Measurements from ENCODE around the gene SAP30L. TPM values are rescaled to one million over a fixed set of nuclear protein-coding genes. Genes with fewer than 3 reads are reported as not detected.

SAP30L gene
- total RNA-seq, 4 donors from 2014 or later: 36.7 to 69.6 (median 39.3) TPM

DNA sequence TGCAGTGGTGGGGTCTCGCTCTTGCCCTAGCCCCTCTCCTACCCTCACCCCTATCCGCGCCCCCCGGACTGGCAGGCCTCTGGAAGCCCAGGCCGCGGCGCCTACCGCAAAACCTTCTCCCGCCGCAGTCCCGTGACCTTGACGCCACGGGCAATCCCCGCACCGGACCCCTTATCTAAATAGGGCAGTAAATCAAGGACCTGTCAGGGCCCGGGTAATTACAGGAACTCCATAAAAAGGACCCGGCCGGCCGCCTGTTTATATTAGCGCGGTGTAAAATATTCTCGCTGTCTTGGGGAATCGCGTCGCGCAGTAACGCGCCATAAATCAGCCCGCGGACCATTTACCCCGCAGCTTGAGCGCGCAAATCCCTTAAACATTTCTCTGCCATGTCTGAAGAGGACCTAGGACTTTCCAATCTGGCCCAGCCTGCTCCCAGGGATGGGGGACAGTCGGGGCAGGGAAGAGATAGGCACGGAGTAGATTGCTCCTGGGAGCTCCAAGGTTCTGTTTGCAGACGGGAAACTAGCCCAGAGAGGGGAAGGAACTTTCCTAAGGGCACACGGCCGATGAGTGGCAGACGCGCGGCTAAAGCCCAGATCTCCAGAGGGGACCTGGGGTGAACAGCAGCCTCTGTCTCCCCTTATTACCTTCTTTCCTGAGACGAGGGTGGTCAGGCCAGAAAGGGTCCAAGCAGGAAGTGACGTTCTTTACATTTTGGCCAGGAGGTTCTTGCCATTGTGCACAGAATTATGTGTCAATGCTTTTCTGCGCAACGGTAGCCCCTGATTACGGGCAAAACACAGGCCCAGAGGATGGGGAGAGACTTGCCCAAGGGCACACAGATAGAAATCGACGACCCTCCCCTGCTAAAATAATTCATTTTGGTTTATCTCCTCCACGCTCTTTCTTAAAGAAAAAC lies 37.0 kb downstream of the SAP30L start:
- peaks cover 0 to 72% of the 10 kb centered on the region in 2 donors for H3K27me3 ChIP-seq
- H3K4me3 ChIP-seq: no peak overlapping the region
- H3K27ac ChIP-seq: peak overlapping the region in 1 of 4 donors; percentile 43
- TF ChIP-seq POLR2A (IDR thresholded peaks at IDR 0.05): no peak
- TF ChIP-seq, protein P1, sequence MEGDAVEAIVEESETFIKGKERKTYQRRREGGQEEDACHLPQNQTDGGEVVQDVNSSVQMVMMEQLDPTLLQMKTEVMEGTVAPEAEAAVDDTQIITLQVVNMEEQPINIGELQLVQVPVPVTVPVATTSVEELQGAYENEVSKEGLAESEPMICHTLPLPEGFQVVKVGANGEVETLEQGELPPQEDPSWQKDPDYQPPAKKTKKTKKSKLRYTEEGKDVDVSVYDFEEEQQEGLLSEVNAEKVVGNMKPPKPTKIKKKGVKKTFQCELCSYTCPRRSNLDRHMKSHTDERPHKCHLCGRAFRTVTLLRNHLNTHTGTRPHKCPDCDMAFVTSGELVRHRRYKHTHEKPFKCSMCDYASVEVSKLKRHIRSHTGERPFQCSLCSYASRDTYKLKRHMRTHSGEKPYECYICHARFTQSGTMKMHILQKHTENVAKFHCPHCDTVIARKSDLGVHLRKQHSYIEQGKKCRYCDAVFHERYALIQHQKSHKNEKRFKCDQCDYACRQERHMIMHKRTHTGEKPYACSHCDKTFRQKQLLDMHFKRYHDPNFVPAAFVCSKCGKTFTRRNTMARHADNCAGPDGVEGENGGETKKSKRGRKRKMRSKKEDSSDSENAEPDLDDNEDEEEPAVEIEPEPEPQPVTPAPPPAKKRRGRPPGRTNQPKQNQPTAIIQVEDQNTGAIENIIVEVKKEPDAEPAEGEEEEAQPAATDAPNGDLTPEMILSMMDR (IDR thresholded peaks at IDR 0.05): no peak
- H3K36me3 ChIP-seq: no peaks in the 10 kb centered on the region
- H3K9me3 ChIP-seq: no peaks in the 10 kb centered on the region
- peaks cover 0 to 41% (median 7%) of the 10 kb centered on the region in 4 donors for H3K4me1 ChIP-seq
- DNase-seq: no peak

DNA sequence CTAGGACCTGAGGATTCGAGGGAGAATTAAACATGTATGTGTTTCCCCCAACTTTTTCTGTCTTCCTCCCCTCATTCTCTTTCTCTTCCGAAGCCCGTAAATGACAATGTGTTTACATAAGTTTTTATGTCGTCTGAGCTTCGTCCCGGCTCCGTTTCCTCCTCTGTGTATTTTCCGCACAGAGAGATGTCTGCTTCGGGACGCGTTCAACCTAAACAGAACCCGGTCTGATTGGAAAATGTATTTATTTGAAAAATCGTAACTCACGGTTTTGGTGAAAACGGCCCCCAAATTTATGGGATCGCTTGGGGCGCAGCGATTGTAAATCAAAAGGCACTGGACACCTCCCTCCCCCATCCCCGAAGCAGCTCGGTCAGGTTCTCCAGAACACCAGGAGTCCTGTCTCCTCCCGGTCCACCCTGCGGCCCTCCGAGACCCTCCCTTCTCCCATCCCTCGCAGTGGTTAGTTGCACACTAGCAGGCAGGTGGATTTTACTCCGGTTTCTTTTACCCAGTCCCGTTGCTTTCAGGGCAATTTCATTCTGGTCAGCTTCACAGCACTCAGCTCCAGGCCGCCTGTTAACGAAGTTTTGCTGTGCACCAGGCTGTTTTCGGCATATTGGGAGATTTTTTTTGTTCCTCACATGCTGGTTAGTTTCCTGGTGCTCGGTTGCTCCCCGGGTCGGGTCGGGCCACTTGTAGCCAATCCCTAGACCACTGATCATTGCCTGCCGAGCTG lies 38.0 kb downstream of the SAP30L start:
- TF ChIP-seq POLR2A (IDR thresholded peaks at IDR 0.05): no peak
- TF ChIP-seq, protein P1 (IDR thresholded peaks at IDR 0.05): no peak
- DNase-seq: no peak
- peaks cover 0 to 31% (median under 1%) of the 10 kb centered on the region in 4 donors for H3K4me1 ChIP-seq
- no peak overlapping the region for H3K27ac ChIP-seq
- no peaks in the 10 kb centered on the region for H3K36me3 ChIP-seq
- H3K27me3 ChIP-seq: peaks cover 0 to 63% of the 10 kb centered on the region in 2 donors
- no peaks in the 10 kb centered on the region for H3K9me3 ChIP-seq
- H3K4me3 ChIP-seq: no peak overlapping the region

DNA sequence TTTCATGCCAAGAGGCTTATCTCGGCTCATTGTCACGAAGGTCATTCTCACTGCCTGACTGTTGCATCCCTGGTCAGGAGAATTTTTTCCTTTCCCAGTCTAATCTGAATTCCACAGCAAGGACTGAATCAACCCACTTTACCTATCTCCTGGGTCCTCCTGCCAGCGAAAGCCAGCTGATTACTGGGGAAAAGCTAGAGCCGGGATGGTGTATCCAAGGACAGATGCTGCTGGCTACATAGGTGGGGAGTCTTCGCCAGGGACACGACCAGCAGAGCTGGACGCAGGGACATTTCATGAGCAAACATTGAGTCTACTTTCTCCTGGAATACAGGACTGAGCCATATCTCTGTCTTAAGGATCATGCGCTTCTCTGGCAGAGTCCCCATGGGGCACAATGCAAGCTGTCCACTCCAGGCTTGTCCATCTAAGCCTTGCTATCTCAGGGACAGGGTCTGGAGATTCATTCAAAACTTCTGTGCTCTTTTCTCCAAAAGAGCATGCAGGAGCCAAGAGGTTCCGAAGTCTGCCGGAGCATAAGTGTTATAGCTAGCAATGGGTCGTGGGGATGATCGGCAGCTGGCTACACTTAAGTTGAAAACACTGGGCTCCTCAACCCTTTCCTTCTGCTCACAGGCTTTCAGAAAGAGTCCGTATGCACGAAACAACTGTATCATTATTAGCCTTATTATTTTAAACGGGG lies 38.7 kb downstream of the SAP30L start:
- Histone ChIP-seq H3K27ac (no peak overlapping the region), H3K4me3 (no peak overlapping the region), H3K4me1 (peaks cover 0 to 27% (median 0%) of the 10 kb centered on the region in 4 donors), H3K9me3 (no peaks in the 10 kb centered on the region), H3K36me3 (no peaks in the 10 kb centered on the region), H3K27me3 (peaks cover 0 to 58% of the 10 kb centered on the region in 2 donors)
- TF ChIP-seq, protein P1 (IDR thresholded peaks at IDR 0.05): no peak
- no peak for TF ChIP-seq POLR2A (IDR thresholded peaks at IDR 0.05)
- no peak for DNase-seq

DNA sequence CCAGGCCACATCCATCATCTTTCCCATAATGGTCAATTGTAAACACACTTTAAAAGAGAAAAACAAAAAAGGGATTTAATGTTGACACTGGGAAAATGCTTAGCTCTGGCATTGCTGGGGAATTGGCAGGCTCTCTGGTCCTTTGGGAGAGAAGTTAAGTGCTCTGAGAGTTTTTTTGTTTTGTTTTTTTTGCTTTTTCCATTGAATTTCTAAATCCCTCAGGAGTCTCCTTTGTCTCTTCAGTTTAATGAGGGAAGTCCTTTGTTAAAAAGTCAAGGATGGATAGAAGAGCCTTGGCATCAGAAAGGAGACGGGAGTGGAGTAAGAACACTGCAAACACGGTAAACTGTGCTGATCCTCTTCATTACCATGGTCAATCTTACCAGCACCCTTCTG lies 39.3 kb downstream of the SAP30L start:
- DNase-seq: no peak
- Histone ChIP-seq H3K4me1 (peaks cover 0 to 27% (median 0%) of the 10 kb centered on the region in 4 donors), H3K9me3 (no peaks in the 10 kb centered on the region), H3K36me3 (no peaks in the 10 kb centered on the region), H3K4me3 (no peak overlapping the region), H3K27ac (no peak overlapping the region), H3K27me3 (peaks cover 0 to 54% of the 10 kb centered on the region in 2 donors)
- TF ChIP-seq, protein P1 (IDR thresholded peaks at IDR 0.05): no peak
- TF ChIP-seq POLR2A (IDR thresholded peaks at IDR 0.05): no peak

DNA sequence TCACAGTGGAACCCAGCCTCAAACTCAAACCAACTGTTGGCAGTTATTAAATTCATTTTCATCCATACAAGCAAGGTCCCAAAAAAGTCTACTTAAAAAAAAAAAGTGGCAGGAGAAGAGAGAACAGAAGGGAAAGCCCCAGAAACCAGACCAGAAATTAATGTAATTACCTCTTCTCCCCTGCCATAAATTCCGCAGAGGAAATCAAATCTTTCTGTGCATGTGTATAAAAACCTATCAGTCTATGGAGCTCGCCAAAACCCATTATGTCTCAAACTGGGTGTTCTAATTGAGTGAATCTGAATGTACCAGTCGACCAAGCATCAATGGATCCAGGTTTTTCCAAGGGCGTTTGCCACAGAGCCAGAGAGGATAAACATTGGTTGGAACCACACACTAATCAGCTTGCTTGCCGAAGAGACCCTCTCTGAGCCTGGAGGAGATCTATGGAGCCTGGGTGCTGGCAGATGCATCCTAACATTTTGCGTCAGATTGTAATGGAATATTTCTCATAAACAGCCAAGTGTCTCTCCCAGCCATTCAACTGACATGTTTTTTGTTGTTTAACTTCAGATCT lies 40.1 kb downstream of the SAP30L start:
- Histone ChIP-seq H3K9me3 (no peaks in the 10 kb centered on the region), H3K27ac (no peak overlapping the region), H3K4me3 (no peak overlapping the region), H3K36me3 (no peaks in the 10 kb centered on the region), H3K27me3 (peaks cover 0 to 45% of the 10 kb centered on the region in 2 donors), H3K4me1 (peaks cover 0 to 27% (median 0%) of the 10 kb centered on the region in 4 donors)
- DNase-seq: no peak
- TF ChIP-seq POLR2A (IDR thresholded peaks at IDR 0.05): no peak
- TF ChIP-seq, protein P1 (IDR thresholded peaks at IDR 0.05): no peak

All from Peyer's patch (tissue), 4 donors.